ENCODE measurements around the gene AAMP. TPM values are rescaled to one million over a fixed set of nuclear protein-coding genes. Genes with fewer than 3 reads are reported as not detected.

Gene AAMP
- total RNA-seq, 1 experiment from 2014 or later: 98.7 TPM

GRCh38 chr2:218289639-218290315, 19.8 kb upstream of the AAMP start:
- intact Hi-C loops (cut with micrococcal nuclease): no loop called here
- Mint-ChIP-seq H3K27ac (ENCODE audit: low read depth, unreplicated experiment) (peak overlapping the region; percentile 91), H3K4me3 (ENCODE audit: unreplicated experiment) (peak overlapping the region; percentile 75), H3K4me1 (ENCODE audit: insufficient read depth, unreplicated experiment) (peaks cover 49% of the 10 kb centered on the region), H3K27me3 (ENCODE audit: insufficient read depth, unreplicated experiment) (no peaks in the 10 kb centered on the region), H3K36me3 (ENCODE audit: insufficient read depth, unreplicated experiment) (peaks cover 14% of the 10 kb centered on the region), H3K9me3 (ENCODE audit: unreplicated experiment) (no peaks in the 10 kb centered on the region)
- TF ChIP-seq, protein P1, sequence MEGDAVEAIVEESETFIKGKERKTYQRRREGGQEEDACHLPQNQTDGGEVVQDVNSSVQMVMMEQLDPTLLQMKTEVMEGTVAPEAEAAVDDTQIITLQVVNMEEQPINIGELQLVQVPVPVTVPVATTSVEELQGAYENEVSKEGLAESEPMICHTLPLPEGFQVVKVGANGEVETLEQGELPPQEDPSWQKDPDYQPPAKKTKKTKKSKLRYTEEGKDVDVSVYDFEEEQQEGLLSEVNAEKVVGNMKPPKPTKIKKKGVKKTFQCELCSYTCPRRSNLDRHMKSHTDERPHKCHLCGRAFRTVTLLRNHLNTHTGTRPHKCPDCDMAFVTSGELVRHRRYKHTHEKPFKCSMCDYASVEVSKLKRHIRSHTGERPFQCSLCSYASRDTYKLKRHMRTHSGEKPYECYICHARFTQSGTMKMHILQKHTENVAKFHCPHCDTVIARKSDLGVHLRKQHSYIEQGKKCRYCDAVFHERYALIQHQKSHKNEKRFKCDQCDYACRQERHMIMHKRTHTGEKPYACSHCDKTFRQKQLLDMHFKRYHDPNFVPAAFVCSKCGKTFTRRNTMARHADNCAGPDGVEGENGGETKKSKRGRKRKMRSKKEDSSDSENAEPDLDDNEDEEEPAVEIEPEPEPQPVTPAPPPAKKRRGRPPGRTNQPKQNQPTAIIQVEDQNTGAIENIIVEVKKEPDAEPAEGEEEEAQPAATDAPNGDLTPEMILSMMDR (IDR thresholded peaks at IDR 0.05; ENCODE audit: unreplicated experiment): no peak
- peak; percentile 69 for DNase-seq (ENCODE audit: unreplicated experiment)
- ChIA-PET POLR2A (interaction anchor here (0.7 to 11.8 kb wide), 9 partner anchors 9 to 117 kb away, joined by 3 to 390 read pairs (median 17); partner anchors contain the start of genes AAMP, ARPC2, CATIP and PNKD), CTCF (interaction anchor here (1.0 to 12.3 kb wide), 6 partner anchors 10 to 175 kb away, joined by 3 to 215 read pairs (median 11); partner anchors contain the start of genes AAMP, CATIP and PNKD)
- BruUV-seq (replicated peaks): no TSS peak

- H3K27ac Mint-ChIP-seq (ENCODE audit: low read depth, unreplicated experiment): peak overlapping the region; percentile 99
- peak overlapping the region; percentile 80 for H3K4me3 Mint-ChIP-seq (ENCODE audit: unreplicated experiment)
- no TSS peak for BruUV-seq (replicated peaks)
- H3K4me1 Mint-ChIP-seq (ENCODE audit: insufficient read depth, unreplicated experiment): peaks cover 57% of the 10 kb centered on the region
- H3K9me3 Mint-ChIP-seq (ENCODE audit: unreplicated experiment): no peaks in the 10 kb centered on the region
- CTCF ChIA-PET: interaction anchor here (0.6 to 7.3 kb wide), 6 partner anchors 11 to 692 kb away, joined by 3 to 160 read pairs (median 14); partner anchors contain the start of genes AAMP, CATIP and PNKD
- intact Hi-C loops (cut with micrococcal nuclease): no loop called here
- H3K27me3 Mint-ChIP-seq (ENCODE audit: insufficient read depth, unreplicated experiment): no peaks in the 10 kb centered on the region
- peak; percentile 97 for DNase-seq (ENCODE audit: unreplicated experiment)
- TF ChIP-seq, protein P1 (IDR thresholded peaks at IDR 0.05; ENCODE audit: unreplicated experiment): no peak
- peaks cover 40% of the 10 kb centered on the region for H3K36me3 Mint-ChIP-seq (ENCODE audit: insufficient read depth, unreplicated experiment)
- POLR2A ChIA-PET: interaction anchor here (0.6 to 11.8 kb wide), 17 partner anchors 8 to 401 kb away, joined by 3 to 390 read pairs (median 10); partner anchors contain the start of genes AAMP, ARPC2, CTDSP1 and PNKD
These were observed 16.9 kb upstream of the AAMP start for GRCh38 chr2:218286570-218287459.

DNA sequence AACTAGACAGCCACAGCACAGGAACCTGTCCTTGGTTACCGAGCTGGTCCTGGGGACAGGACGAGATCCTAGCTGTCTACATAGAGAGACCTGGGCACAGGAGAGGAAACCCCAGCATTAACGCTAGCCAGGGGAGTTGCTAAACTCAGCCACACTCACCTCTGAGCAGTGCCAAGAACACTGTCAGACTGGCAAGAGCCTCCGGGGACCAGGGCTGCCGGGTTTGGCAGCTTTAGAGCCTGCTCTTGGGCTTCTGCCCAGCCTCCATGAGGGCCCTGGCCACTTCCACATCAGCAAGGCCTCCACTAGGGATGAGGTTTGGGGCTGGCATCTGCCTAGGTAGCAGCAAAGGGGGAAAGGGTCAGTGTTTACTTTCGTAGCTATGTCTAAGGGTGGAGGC, 15.7 kb upstream of the AAMP start:
- DNase-seq (ENCODE audit: unreplicated experiment): peak; percentile 87
- peaks cover 58% of the 10 kb centered on the region for H3K4me1 Mint-ChIP-seq (ENCODE audit: insufficient read depth, unreplicated experiment)
- POLR2A ChIA-PET: interaction anchor here (1.2 to 11.8 kb wide), 11 partner anchors 10 to 921 kb away, joined by 3 to 390 read pairs (median 22); partner anchors contain the start of genes AAMP, ARPC2, CTDSP1 and PNKD
- CTCF ChIA-PET: interaction anchor here (0.6 to 7.3 kb wide), 8 partner anchors 12 to 181 kb away, joined by 3 to 160 read pairs (median 4); partner anchors contain the start of genes AAMP, CATIP and PNKD
- H3K36me3 Mint-ChIP-seq (ENCODE audit: insufficient read depth, unreplicated experiment): peaks cover 52% of the 10 kb centered on the region
- no peaks in the 10 kb centered on the region for H3K27me3 Mint-ChIP-seq (ENCODE audit: insufficient read depth, unreplicated experiment)
- H3K4me3 Mint-ChIP-seq (ENCODE audit: unreplicated experiment): peak overlapping the region; percentile 80
- no TSS peak for BruUV-seq (replicated peaks)
- intact Hi-C loops (cut with micrococcal nuclease): no loop called here
- no peaks in the 10 kb centered on the region for H3K9me3 Mint-ChIP-seq (ENCODE audit: unreplicated experiment)
- H3K27ac Mint-ChIP-seq (ENCODE audit: low read depth, unreplicated experiment): peak overlapping the region; percentile 99
- TF ChIP-seq, protein P1 (IDR thresholded peaks at IDR 0.05; ENCODE audit: unreplicated experiment): no peak
